GM19467 (cell line): Measurements from ENCODE around the gene APOO.

ENCODE experiments used
- ATAC-seq: cut with Tn5 transposase; IDR thresholded peaks from one replicate; pipeline ENCODE4 v1.9.1; 2021; ENCODE audit warnings: mild to moderate bottlenecking, moderate library complexity; ENCODE audit not compliant: unreplicated experiment

APOO gene

DNA sequence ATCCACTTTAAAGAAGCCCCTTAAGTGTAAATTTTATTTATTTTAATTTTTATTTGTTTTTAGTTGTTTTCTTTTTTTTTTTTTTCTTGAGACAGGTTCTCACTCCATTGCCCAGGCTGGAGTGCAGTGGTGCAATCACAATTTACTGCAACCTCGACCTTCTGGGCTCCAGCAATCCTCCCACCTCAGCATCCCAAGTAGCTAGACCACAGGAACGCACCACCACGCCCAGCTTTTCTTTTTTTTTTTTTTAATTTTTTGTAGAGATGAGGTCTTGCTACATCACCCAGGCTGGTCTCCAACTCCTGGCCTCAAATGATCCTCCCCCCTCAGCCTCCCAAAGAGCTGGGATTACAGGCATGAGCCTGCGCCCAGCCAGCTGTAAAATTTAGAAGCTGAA is 118.8 kb downstream of the APOO start:
- ATAC-seq, result no peak

DNA sequence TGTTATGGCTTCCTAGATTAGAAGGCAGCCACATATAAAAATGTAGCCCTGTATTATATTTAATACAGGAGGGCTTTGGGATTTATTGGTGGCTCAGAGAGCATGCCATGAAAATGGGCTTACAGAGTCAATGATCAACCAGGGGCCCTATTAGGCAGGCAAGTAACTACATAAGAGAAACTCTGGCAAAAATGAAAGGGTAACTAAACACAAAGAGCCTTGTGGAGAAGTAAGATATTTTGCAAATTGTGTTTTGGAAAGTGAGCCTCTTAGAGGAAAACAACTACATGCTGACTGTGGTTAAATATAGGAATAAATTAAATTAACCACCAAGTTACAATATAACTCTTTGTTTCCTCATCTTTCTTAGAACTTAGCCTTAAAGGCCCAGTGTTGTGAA is 119.2 kb downstream of the APOO start:
- peak; percentile 57 for ATAC-seq

GRCh38 chrX:23787745-23788118 is 120.0 kb downstream of the APOO start:
- ATAC-seq, result no peak

GRCh38 chrX:23786268-23786815 is 121.4 kb downstream of the APOO start:
- no peak for ATAC-seq

DNA sequence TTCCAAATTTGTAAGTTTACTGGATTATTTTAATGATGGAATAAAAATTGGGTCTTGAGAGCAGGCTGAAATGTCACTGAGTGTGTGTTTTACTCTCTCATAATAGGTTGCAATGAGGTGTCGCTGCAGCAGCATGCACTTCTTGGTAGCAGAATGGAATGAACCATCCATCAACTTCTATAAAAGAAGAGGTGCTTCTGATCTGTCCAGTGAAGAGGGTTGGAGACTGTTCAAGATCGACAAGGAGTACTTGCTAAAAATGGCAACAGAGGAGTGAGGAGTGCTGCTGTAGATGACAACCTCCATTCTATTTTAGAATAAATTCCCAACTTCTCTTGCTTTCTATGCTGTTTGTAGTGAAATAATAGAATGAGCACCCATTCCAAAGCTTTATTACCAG is 122.2 kb downstream of the APOO start:
- ATAC-seq, result no peak

- no peak for ATAC-seq
Measured at GRCh38 chrX:23784470-23785331, 123.0 kb downstream of the APOO start.

- ATAC-seq, result no peak
Measured at GRCh38 chrX:23783589-23784469, 123.9 kb downstream of the APOO start.
